GM19397 (cell line): ENCODE data around the gene TNFRSF12A.
"Not testable (repeated sequence)": the region's sequence is repeated elsewhere in the genome, so short reads cannot be mapped to it uniquely, and the experiment has no call there.

Experiments
- ATAC-seq: cut with Tn5 transposase; IDR thresholded peaks from one replicate; pipeline ENCODE4 v1.9.1; 2021; ENCODE audit warnings: mild to moderate bottlenecking, moderate library complexity; ENCODE audit not compliant: unreplicated experiment

TNFRSF12A gene

DNA sequence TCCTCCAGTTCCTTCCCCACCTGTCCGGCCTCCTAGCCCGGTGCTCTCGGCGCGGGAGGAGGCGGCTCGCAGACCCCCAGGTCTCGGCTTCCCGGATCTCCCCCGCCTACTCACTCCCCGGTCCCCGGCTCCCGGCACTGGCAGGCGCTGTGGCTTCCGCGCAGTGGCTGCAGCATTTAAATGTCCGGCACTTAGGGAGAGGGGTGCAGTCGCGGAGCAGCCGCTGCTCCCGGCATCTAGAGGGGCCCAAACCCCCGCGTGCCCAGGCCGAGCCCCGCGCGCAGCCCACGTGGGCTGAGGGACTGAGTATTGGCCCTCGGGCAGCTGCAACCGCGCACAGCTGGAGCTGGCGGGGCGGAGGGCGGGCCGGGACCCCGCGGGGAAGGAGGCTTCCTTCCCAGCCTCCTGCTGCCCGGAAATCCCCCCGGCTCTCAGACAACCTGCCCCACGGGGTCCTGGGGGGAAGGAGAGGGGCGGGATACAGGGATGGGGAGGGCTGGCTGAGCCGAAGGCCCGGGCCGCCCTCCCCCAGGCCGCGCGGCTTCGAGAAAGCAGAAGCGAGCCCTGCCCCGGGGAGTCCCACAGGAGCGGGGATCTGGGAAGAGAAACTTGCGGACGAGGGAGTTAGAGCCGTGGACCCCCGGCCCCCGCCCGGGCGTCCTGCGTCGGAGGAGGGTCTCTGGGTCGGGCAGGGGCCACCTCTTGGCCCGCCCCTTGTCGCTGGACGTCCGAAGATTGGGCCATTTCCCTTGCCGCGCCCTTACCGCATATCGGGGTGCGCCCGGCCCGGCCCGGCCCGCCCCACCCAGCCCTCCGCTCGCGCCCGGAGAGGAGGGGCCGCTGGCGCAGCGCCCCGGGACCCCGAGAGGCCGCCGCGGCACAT is 25.8 kb downstream of the TNFRSF12A start, which contains the start of gene MMP25:
MMP25 (plus strand) TSS at position 804 of the 883 bp plus-strand sequence. CDS start 357 bp downstream, outside the sequence.
- no peak for ATAC-seq

DNA sequence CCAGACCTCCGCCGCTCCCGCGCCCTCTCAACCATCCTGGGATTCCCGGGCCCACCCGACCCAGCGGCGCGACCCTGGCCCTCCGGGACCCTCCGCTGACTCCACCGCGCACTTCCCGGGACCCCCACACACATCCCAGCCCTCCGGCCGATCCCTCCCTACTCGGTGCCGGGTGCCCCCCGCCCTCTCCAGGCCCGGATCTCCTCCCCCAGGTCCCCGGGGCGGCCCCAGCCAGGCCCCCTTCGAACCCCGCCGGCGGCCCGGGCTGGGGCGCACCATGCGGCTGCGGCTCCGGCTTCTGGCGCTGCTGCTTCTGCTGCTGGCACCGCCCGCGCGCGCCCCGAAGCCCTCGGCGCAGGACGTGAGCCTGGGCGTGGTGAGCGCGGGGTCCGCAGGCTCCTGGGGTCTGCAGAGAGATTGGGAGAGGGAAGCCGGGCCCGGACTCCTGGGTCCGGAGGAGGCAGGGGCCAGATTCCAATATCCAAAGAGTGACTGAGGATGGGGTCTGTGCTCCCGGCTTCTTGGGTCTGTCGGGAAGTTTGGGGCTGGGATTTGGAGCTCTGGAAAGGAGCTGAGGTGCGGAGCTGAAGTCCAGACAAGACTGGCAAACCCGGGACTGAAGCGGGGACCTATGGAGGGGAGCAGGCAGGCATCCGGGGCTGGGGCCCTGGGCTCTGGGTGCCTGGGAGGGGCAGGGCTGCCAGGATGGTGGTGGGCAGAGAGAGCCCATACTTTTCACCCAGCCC is 26.6 kb downstream of the TNFRSF12A start:
- ATAC-seq = no peak

DNA sequence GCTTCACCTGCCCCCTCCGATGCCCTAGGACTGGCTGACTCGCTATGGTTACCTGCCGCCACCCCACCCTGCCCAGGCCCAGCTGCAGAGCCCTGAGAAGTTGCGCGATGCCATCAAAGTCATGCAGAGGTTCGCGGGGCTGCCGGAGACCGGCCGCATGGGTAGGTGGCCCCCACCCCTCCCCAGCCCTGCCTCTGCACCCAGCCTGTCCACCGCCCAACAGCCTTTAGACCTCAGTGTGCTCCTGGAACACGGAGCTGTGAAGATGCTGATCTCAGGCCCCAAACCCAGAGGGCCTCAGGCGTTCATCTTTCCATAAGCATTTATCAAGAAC is 27.2 kb downstream of the TNFRSF12A start:
- ATAC-seq = no peak

DNA sequence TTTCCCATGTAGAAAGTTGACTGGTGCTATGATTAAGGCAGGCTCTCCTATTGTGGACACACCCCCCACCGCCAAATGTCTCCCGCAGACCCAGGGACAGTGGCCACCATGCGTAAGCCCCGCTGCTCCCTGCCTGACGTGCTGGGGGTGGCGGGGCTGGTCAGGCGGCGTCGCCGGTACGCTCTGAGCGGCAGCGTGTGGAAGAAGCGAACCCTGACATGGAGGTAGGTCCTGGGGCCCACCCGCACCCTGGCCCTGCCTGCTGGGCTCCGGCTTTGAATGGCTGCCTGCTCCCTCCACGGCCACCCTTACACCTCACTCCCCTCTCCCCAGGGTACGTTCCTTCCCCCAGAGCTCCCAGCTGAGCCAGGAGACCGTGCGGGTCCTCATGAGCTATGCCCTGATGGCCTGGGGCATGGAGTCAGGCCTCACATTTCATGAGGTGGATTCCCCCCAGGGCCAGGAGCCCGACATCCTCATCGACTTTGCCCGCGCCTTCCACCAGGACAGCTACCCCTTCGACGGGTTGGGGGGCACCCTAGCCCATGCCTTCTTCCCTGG is 29.8 kb downstream of the TNFRSF12A start:
- ATAC-seq = no peak

DNA sequence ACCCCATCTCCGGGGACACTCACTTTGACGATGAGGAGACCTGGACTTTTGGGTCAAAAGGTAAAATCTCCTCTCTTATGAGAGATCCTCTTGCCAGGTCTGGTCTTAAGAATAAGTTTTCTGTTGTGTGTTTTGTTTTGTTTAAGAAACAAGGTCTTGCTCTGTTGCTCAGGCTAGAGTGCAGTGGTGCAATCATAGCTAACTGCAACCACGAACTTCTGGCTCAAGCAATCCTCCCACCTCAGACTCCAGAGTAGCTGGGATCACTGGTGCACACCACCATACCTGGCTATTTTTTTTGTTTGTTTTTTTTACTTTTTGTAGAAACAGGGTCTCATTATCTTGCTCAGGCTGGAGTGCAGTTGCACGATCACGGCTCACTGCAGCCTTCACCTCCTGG is 30.3 kb downstream of the TNFRSF12A start:
- ATAC-seq = no peak

DNA sequence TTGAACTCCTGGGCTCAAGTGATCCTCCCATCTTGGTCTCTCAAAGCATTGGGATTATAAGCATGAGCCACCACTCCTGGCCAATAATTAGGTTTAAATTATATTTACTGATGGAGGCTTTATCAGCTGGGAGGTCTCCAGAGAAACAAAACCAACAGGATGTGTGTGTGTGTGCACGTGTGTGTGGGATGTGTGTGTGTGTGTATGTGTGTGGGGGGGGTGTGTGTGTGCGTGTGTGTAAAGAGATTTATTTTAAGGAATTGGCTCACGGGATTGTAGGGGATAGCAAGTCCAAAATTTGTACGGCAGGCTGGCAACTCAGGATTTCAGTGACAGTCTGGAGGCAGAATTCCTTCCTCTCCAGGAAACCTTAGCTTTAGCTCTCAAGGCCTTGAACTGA is 30.8 kb downstream of the TNFRSF12A start:
- no peak for ATAC-seq

DNA sequence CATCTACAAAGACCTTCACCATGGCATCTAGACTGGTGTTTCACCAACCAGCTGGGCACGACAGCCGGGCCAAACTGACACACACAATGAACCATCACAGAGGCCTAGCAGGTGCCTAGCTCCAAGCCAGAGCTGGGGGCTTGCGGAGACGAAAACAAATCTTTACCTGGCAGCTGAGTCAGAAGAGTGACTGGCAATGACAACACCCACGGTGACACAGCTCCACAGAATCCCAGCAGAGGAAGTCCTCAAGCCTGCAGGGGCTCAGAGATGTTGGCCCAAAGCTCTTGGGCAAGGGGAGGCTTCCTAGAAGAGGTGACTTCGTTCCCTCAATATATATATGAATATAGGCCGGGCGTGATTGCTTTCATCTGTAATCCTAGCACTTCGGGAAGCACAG is 31.3 kb downstream of the TNFRSF12A start:
- ATAC-seq = no peak

DNA sequence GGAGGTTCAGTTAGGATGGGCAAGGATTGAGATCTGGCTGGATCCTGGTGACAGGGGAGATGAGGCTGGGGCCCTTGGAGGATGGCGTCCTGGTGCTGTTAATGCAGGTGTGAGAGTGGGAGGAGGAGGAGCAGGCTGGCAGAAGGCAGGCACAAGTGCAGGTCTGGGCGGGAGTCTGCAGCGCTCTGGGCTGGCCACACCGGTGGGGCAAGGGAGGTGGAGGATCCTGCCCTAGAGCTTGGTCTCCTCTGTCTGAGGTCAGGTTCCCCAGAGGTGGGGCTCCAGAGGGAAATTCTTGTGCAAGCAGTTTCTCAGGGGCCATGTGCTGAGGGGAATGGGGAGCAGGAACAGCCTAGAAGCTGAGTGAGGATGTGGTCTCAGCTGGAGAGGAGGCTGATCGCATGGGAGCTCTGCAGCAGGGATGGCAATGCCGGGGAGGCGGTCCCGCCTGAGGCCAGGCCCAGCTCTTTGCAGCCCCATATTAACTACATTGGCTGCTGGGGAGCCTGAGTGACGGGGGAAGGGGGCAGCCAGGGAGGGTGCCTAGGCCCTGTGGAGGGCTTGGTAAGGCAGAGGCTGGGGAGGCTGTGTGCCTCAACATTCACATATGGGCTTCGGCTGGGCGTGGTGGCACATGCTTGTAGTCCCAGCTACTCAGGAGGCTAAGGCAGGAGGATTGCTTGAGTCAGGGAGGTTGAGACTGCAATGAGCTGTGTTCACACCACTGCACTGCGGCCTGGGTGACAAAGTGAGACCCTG is 32.6 kb downstream of the TNFRSF12A start:
- not testable (repeated sequence) for ATAC-seq

DNA sequence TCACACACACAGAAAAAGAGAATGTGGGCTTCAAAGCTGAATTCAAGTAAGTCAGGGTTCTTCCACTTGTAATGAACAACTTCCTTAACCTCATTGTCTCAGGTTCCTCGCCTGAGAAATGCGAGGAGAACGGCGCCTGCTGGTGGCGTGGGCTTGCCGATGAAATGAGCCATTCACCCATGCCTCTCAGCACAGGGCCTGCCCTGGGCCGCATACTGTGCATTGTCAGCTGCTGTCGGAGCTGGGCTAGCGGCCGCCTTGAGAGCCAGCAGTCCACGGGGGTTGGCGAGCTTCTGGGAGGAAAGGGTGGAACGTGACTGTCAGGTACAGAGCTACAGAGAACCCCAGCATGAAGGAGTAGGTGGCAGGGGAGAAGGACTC is 33.2 kb downstream of the TNFRSF12A start:
- ATAC-seq = not testable (repeated sequence)

DNA sequence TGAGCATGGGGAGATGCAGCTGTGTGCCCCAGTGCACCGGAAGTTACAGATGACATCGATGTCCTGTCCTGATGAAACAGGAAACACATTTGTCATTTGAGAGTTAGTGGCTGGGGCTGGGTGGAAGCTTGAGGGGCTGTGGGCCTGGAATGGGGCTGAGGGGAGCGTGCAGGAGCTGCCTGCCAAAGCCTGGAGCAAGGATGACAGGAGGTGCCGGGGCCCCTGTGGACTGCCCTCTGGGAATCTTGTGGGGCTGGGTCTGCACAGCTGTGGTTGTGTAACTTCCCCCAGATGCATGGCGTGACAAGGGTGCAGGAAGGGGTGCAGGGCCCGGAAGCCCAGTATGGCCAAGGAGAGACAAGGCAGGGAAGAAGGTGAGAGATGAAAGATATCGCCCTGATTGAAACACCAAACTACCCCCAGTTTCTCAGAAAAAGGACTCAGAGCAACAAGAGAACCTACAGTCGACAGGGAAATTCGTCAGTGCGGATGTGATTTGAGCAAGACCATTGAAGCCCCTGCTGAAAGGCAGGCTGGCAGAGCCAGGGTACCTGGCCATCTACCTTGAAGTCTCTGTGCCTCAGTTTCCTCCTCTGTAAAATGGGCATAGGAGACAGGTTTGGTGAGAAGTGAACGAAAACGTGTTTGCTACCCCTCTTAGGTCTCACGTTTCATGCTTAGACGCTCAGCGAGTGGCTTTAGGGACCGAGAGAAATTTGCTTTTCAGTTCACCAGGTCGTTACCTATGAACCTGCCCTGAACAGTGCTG is 35.0 kb downstream of the TNFRSF12A start:
- no peak for ATAC-seq

DNA sequence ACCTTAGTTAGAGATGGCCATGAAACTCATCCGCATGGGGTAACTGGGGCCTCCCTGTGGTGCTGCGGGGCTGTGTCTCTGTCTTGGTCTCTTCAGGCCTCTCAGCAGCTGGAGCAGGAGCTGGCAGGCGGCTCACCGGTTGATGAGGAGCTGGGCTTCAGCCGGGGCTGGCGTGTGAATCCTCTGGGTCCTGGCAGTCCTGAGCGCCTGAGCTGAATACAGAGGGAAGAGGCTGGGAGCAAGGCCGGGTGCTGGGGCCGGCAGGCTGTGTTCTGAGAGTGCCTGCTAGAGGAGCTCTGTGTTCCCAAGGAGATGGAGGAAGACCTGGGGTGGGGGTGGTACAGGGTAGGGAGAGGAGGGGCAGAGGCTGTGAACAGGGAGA is 35.6 kb downstream of the TNFRSF12A start:
- ATAC-seq = not testable (repeated sequence)

DNA sequence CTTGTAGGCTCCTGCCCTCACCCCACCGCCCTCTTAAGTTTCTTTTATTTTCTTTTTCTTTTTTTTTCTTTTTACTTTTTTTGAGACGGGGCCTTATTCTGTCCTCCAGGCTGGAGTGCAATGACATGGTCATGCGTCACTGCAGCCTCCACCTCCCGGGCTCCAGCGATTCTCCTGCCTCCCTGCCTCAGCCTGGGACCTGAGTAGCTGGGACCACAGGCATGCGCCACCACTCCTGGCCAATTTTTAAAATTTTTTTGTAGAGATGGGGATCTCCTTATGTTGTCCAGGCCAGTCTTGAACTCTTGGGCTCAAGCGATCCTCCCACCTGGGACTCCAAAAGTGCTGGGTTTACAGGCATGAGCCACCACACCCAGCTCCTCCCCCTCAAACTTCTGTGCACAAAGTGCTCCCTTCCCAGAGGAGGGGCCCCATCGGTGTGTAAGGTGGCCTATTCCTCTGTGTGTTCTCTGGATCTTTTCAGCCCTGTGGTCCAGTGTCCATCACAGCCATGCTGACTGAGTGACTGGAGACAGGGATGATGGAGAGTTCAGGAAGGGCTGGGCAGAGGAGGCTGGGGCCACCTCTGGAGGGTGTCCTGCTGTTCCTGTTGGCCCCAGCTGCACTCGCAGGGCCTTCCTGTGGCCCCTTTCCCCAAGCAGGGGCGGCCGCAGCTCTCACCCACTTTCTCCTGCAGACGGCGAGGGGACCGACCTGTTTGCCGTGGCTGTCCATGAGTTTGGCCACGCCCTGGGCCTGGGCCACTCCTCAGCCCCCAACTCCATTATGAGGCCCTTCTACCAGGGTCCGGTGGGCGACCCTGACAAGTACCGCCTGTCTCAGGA is 36.4 kb downstream of the TNFRSF12A start:
- ATAC-seq = no peak

DNA sequence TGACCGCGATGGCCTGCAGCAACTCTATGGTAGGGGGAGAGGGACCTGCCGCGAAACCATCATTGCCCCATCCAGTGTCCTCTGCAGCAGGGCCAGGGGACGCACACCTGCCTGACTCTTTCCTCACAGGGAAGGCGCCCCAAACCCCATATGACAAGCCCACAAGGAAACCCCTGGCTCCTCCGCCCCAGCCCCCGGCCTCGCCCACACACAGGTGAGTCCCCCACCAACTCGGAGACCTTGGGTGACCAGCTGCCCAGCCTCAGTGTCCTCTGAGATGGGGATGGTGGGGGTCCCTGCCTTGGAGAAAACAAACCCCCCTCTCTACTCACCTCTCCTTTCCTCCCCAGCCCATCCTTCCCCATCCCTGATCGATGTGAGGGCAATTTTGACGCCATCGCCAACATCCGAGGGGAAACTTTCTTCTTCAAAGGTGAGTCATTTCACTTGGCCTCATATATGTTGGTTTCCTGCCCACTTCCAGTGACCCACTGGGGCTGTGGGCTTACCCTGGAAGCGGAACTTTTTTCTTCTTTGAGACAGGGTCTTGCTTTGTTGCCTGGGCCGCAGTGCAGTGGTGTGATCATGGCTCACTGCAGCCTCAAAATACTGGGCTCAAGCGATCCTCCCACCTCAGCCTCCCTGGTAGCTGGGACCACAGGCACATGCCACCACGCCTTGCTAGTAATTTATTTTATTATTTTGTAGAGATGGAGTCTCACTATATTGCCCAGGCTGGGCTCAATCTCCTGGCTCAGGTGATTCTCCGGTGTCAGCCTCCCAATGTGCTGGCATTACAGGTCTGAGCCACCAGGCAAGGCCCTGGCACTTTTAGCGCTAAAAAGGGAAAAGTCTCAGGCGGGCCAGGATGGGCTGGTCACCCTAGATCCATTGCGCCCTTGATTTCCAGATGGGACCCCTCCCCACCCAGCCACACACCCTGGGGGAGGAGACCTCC is 37.3 kb downstream of the TNFRSF12A start:
- ATAC-seq = no peak

DNA sequence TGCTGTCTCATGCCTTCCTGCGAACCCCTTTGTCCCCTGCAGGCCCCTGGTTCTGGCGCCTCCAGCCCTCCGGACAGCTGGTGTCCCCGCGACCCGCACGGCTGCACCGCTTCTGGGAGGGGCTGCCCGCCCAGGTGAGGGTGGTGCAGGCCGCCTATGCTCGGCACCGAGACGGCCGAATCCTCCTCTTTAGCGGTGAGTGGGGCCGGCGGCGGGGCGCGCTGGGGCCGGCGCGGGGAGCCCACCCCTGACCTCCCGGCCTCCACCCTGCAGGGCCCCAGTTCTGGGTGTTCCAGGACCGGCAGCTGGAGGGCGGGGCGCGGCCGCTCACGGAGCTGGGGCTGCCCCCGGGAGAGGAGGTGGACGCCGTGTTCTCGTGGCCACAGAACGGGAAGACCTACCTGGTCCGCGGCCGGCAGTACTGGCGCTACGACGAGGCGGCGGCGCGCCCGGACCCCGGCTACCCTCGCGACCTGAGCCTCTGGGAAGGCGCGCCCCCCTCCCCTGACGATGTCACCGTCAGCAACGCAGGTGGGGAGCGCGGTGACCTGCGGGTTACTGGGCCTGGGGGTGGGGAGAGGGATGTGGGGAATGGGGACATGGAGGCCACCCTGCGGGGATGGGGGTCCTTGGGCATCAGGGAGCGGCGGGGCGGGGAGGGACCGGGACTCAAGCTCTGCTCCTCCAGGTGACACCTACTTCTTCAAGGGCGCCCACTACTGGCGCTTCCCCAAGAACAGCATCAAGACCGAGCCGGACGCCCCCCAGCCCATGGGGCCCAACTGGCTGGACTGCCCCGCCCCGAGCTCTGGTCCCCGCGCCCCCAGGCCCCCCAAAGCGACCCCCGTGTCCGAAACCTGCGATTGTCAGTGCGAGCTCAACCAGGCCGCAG is 38.2 kb downstream of the TNFRSF12A start:
- ATAC-seq = peak; percentile 19

DNA sequence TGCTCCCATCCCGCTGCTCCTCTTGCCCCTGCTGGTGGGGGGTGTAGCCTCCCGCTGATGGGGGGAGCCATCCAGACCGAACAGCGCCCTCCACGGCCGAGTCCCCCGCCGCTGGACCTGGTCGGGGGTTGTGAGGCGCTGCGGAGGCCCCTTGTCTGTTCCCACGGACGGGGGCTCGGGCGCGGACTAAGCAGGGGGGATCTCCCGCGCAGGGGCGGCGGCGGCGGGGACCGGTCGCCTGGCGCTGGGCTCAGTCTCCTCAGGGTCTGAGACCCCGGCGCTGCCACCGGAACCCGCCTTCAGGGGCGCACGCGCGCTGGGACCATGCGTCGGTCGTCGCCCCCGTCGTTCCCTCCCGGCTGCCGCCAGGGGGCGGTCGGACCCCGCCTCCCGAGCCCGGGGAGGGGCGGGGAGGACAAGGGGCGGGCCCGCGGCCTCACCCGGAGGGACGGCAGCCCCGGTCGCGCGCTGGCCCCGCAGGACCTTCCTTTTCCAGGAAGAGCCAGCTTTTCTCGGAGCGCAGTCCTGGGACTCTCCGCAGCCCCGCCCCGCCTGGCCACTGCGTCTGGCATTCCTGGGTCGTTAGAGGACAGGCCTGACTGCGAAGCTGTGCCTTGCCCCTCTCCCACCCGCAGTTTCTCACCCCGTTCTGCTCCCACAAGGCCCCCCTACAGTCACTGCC is 39.0 kb downstream of the TNFRSF12A start:
- peak; percentile 90 for ATAC-seq

DNA sequence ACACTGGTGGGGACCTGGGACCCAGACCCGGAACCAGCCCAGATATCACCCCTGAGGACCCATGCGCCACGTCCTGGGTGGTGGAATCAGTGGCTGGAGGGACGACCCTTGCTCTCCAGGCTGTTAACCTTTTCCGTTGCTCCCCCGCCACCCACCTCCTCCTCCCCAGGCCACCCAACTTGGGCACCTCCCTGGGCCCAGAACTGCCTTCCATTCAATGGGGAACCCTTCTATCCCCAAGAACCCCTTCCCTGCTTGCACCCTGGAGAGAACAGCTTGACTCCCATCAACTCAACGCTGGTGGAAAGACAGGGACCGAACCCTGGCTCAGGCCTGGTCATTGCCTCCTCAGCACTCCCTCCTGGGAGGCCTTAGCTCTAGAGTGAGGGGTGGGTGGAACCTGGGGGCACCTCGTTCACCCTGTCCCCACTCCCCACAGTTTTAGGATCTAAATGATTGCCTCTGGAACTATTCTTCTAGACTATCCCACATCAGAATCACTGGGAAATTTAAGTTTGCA is 39.6 kb downstream of the TNFRSF12A start:
- ATAC-seq = no peak
